Measurements from ENCODE around the gene MRNIP.
A peak's percentile ranks its signal among the peaks of the same experiment; 100 is the strongest.
"Not testable (repeated sequence)": the region's sequence is repeated elsewhere in the genome, so short reads cannot be mapped to it uniquely, and the experiment has no call there.

The MRNIP gene

GRCh38 chr5:179791881-179792611, 66.6 kb downstream of the MRNIP start:
- Histone ChIP-seq H3K36me3 (ENCODE audit: control insufficient read depth, insufficient read depth, low read length) (no peaks in the 10 kb centered on the region), H2AFZ (no peak overlapping the region), H3K9me3 (ENCODE audit: control insufficient read depth, low read length) (no peaks in the 10 kb centered on the region), H3K79me2 (no peaks in the 10 kb centered on the region), H3K4me2 (ENCODE audit: low read length) (no peak overlapping the region), H3K27ac (peak overlapping the region; percentile 16), H3K4me3 (ENCODE audit: low read depth, low read length) (no peak overlapping the region), H3K27me3 (ENCODE audit: control insufficient read depth, insufficient read depth, low read length) (no peaks in the 10 kb centered on the region), H3K4me1 (no peaks in the 10 kb centered on the region), H3K9ac (no peak overlapping the region)
- no peak for TF ChIP-seq CTCF (IDR thresholded peaks at IDR 0.05)

GRCh38 chr5:179789278-179789677, 69.3 kb downstream of the MRNIP start:
- H2AFZ ChIP-seq = not testable (repeated sequence)

GRCh38 chr5:179788193-179788854, 70.3 kb downstream of the MRNIP start:
- no peak for TF ChIP-seq CTCF (IDR thresholded peaks at IDR 0.05)
- Histone ChIP-seq H3K79me2 (no peaks in the 10 kb centered on the region), H3K4me2 (ENCODE audit: low read length) (no peak overlapping the region), H3K9me3 (ENCODE audit: control insufficient read depth, low read length) (no peaks in the 10 kb centered on the region), H3K9ac (no peak overlapping the region), H3K4me3 (ENCODE audit: low read depth, low read length) (no peak overlapping the region), H3K27ac (no peak overlapping the region), H3K36me3 (ENCODE audit: control insufficient read depth, insufficient read depth, low read length) (no peaks in the 10 kb centered on the region), H2AFZ (no peak overlapping the region), H3K4me1 (no peaks in the 10 kb centered on the region), H3K27me3 (ENCODE audit: control insufficient read depth, insufficient read depth, low read length) (no peaks in the 10 kb centered on the region)

More at GRCh38 chr5:179789278-179789677, 69.3 kb downstream of the MRNIP start:
- not testable (repeated sequence) for H3K4me1 ChIP-seq; H3K27ac ChIP-seq; H3K27me3 ChIP-seq (ENCODE audit: control insufficient read depth, insufficient read depth, low read length); H3K9ac ChIP-seq; H3K79me2 ChIP-seq; H3K36me3 ChIP-seq (ENCODE audit: control insufficient read depth, insufficient read depth, low read length); H3K4me2 ChIP-seq (ENCODE audit: low read length); H3K4me3 ChIP-seq (ENCODE audit: low read depth, low read length); H3K9me3 ChIP-seq (ENCODE audit: control insufficient read depth, low read length)

Data from parathyroid adenoma (tissue), 2 donors.